ENCODE measurements around the gene CKM.

GRCh38 chr19:45331411-45331810 lies 8.7 kb upstream of the CKM start:
- TF ChIP-seq CTCF (IDR thresholded peaks at IDR 0.05) = no peak
- no peak for TF ChIP-seq POLR2A (IDR thresholded peaks at IDR 0.05)
